HEK293 (cell line): ENCODE results near the gene UNK.

Experiments
- BCL11A ChIP-seq: fragments of 450-650 bp; formaldehyde crosslinking; IDR thresholded peaks from 2 replicates; pipeline ENCODE4 v1.5.1; 2016; ENCODE audit warnings: low read depth, missing biosample characterization, missing genetic modification characterization
- ZNF791 ChIP-seq: fragments of 450-650 bp; formaldehyde crosslinking; IDR thresholded peaks from 2 replicates; pipeline ENCODE4 v1.5.1; 2016; ENCODE audit warnings: missing biosample characterization, missing genetic modification characterization
- TF ChIP-seq, protein P1 (sequence below): fragments of 450-650 bp; formaldehyde crosslinking; IDR thresholded peaks from 2 replicates; pipeline ENCODE4 v1.5.1; 2016; ENCODE audit warnings: missing biosample characterization, missing genetic modification characterization

GRCh38 chr17:75819678-75820077 lies 35.1 kb downstream of the UNK start:
- TF ChIP-seq, protein P1, sequence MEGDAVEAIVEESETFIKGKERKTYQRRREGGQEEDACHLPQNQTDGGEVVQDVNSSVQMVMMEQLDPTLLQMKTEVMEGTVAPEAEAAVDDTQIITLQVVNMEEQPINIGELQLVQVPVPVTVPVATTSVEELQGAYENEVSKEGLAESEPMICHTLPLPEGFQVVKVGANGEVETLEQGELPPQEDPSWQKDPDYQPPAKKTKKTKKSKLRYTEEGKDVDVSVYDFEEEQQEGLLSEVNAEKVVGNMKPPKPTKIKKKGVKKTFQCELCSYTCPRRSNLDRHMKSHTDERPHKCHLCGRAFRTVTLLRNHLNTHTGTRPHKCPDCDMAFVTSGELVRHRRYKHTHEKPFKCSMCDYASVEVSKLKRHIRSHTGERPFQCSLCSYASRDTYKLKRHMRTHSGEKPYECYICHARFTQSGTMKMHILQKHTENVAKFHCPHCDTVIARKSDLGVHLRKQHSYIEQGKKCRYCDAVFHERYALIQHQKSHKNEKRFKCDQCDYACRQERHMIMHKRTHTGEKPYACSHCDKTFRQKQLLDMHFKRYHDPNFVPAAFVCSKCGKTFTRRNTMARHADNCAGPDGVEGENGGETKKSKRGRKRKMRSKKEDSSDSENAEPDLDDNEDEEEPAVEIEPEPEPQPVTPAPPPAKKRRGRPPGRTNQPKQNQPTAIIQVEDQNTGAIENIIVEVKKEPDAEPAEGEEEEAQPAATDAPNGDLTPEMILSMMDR (tag by site-specific recombination), result no peak
- TF ChIP-seq BCL11A, result no peak
- TF ChIP-seq ZNF791, result no peak
